Trophoblast cell (in vitro differentiated cells and primary cell): ENCODE data around the gene MRPL9.

Source experiments
- DNase-seq, 2 donors: peaks; one replicate each; pipeline ENCODE4 v3.0.0-alpha.2; 2016
- H2AFZ ChIP-seq: 2 replicates; pipeline ENCODE4 v1.6.1; 2013; ENCODE audit warnings: low read length, moderate library complexity, mild to moderate bottlenecking; ENCODE audit not compliant: insufficient read depth, poor library complexity
- H2AK5ac ChIP-seq: 2 replicates; pipeline ENCODE4 v1.6.1; 2013; ENCODE audit warnings: mild to moderate bottlenecking, low read length
- H2BK120ac ChIP-seq: 2 replicates; pipeline ENCODE4 v1.6.1; 2013; ENCODE audit warnings: low read length, mild to moderate bottlenecking, moderate library complexity; ENCODE audit not compliant: insufficient read depth, poor library complexity
- H2BK12ac ChIP-seq: 2 replicates; pipeline ENCODE4 v1.6.1; 2013; ENCODE audit warnings: mild to moderate bottlenecking, low read length, moderate library complexity
- H2BK5ac ChIP-seq: 2 replicates; pipeline ENCODE4 v1.6.1; 2013; ENCODE audit warnings: low read length, low read depth, moderate library complexity, mild to moderate bottlenecking; ENCODE audit not compliant: poor library complexity
- H3K14ac ChIP-seq: 2 replicates; pipeline ENCODE4 v1.6.1; 2013; ENCODE audit warnings: mild to moderate bottlenecking, low read length
- H3K18ac ChIP-seq: 2 replicates; pipeline ENCODE4 v1.6.1; 2013; ENCODE audit warnings: mild to moderate bottlenecking, low read length
- H3K23ac ChIP-seq: 2 replicates; pipeline ENCODE4 v1.6.1; 2013; ENCODE audit warnings: low read length
- H3K27ac ChIP-seq: 2 replicates; pipeline ENCODE4 v1.5.1; 2013; ENCODE audit warnings: low read depth, mild to moderate bottlenecking, inconsistent platforms, low read length, moderate library complexity
- H3K27me3 ChIP-seq: 2 replicates; pipeline ENCODE4 v1.6.1; 2013; ENCODE audit warnings: inconsistent platforms, mild to moderate bottlenecking, low read length, moderate library complexity; ENCODE audit not compliant: insufficient read depth
- H3K36me3 ChIP-seq, 2 experiments: 1 replicate in 1 of 2; 2 replicates in 1 of 2; pipeline ENCODE4 v1.6.1; 2013; ENCODE audit warnings: low read length in 2 of 2, mild to moderate bottlenecking in 2 of 2, moderate library complexity in 1 of 2; ENCODE audit not compliant: insufficient read depth in 2 of 2, control insufficient read depth in 1 of 2
- H3K4ac ChIP-seq: 2 replicates; pipeline ENCODE4 v1.6.1; 2013; ENCODE audit warnings: low read depth, mild to moderate bottlenecking, low read length, moderate library complexity
- H3K4me1 ChIP-seq, 2 experiments: 1 replicate in 1 of 2; 2 replicates in 1 of 2; pipeline ENCODE4 v1.6.1; 2013; ENCODE audit warnings: low read length in 2 of 2, mild to moderate bottlenecking in 2 of 2, moderate library complexity in 1 of 2; ENCODE audit not compliant: insufficient read depth in 2 of 2, control insufficient read depth in 1 of 2
- H3K4me2 ChIP-seq: 2 replicates; pipeline ENCODE4 v1.6.1; 2013; ENCODE audit warnings: inconsistent platforms, mild to moderate bottlenecking, low read length, moderate library complexity
- H3K4me3 ChIP-seq: 2 replicates; pipeline ENCODE4 v1.5.1; 2013; ENCODE audit warnings: mild to moderate bottlenecking, low read depth, low read length, inconsistent platforms
- H3K79me1 ChIP-seq: one replicate; pipeline ENCODE4 v1.6.1; 2013; ENCODE audit warnings: low read length
- H3K79me2 ChIP-seq: 2 replicates; pipeline ENCODE4 v1.6.1; 2013; ENCODE audit warnings: low read length, mild to moderate bottlenecking; ENCODE audit not compliant: control insufficient read depth, insufficient read depth, poor library complexity
- H3K9ac ChIP-seq: 2 replicates; pipeline ENCODE4 v1.6.1; 2013; ENCODE audit warnings: mild to moderate bottlenecking, low read length
- H3K9me3 ChIP-seq: 2 replicates; pipeline ENCODE4 v1.6.1; 2013; ENCODE audit warnings: low read depth, mild to moderate bottlenecking, control low read depth, inconsistent platforms, low read length; ENCODE audit not compliant: insufficient read depth
- H4K12ac ChIP-seq: 2 replicates; pipeline ENCODE4 v1.6.1; 2013; ENCODE audit warnings: low read depth, mild to moderate bottlenecking, low read length, moderate library complexity
- H4K8ac ChIP-seq: 2 replicates; pipeline ENCODE4 v1.6.1; 2013; ENCODE audit warnings: low read depth, mild to moderate bottlenecking, low read length, moderate library complexity
- H4K91ac ChIP-seq: one replicate; pipeline ENCODE4 v1.6.1; 2013; ENCODE audit warnings: low read depth, mild to moderate bottlenecking, low read length, moderate library complexity
- WGBS: extraction: QIAGEN DNeasy Blood & Tissue Kit; methylation state at CpG from one replicate; pipeline ENCODE4 v1.1.7; 2013; ENCODE audit warnings: missing lambda C conversion rate; ENCODE audit not compliant: insufficient read length, insufficient coverage; ENCODE audit errors: extremely low coverage; 5-methylcytosine and 5-hydroxymethylcytosine counted together

Gene MRPL9

GRCh38 chr1:151790940-151791651 is 27.8 kb upstream of the MRPL9 start:
- Histone ChIP-seq H3K4me2 (peak overlapping the region; percentile 88), H3K4me3 (peak overlapping the region; percentile 76), H3K27me3 (no peaks in the 10 kb centered on the region), H2AFZ (peak overlapping the region; percentile 99), H3K4ac (peak overlapping the region; percentile 59), H3K23ac (no peak overlapping the region), H3K4me1 (peaks cover 2% of the 10 kb centered on the region in 2 experiments), H2AK5ac (no peak overlapping the region), H4K12ac (peak overlapping the region; percentile 67), H3K18ac (no peak overlapping the region), H3K9ac (peak overlapping the region; percentile 3), H2BK12ac (no peak overlapping the region), H3K79me2 (peaks cover 6% of the 10 kb centered on the region), H3K9me3 (no peaks in the 10 kb centered on the region), H3K79me1 (peaks cover 5% of the 10 kb centered on the region), H3K27ac (no peak overlapping the region), H4K91ac (no peak overlapping the region), H2BK5ac (peak overlapping the region; percentile 38), H3K14ac (peak overlapping the region; percentile 75), H2BK120ac (no peak overlapping the region), H3K36me3 (no peaks in the 10 kb centered on the region), H4K8ac (peak overlapping the region; percentile 90)
- DNase-seq = peak in 1 of 2 donors; percentile 26
- WGBS = no CpG with 5 or more reads among the region's 52 CpGs

- Histone ChIP-seq H2BK5ac (peak within 1 kb of the TSS; percentile 42), H3K79me1 (peaks cover 5% of the 10 kb centered on the region), H2AK5ac (no peak within 1 kb of the TSS), H2BK12ac (no peak within 1 kb of the TSS), H2AFZ (peak within 1 kb of the TSS; percentile 99), H3K18ac (peak within 1 kb of the TSS; percentile 51), H4K8ac (peak within 1 kb of the TSS; percentile 90), H3K27ac (peak within 1 kb of the TSS; percentile 10), H3K4me2 (peak within 1 kb of the TSS; percentile 88), H2BK120ac (peak within 1 kb of the TSS; percentile 32), H3K4ac (peak within 1 kb of the TSS; percentile 59), H3K79me2 (peaks cover 6% of the 10 kb centered on the region), H4K91ac (peak within 1 kb of the TSS; percentile 33), H3K36me3 (no peaks in the 10 kb centered on the region), H3K9ac (peak within 1 kb of the TSS; percentile 3), H3K27me3 (no peaks in the 10 kb centered on the region), H3K14ac (peak within 1 kb of the TSS; percentile 75), H3K23ac (no peak within 1 kb of the TSS), H3K4me1 (peaks cover 2% of the 10 kb centered on the region in 2 experiments), H3K4me3 (peak within 1 kb of the TSS; percentile 76), H3K9me3 (no peaks in the 10 kb centered on the region), H4K12ac (peak within 1 kb of the TSS; percentile 67)
- DNase-seq = peak; percentile 99
- WGBS = no CpG with 5 or more reads among the region's 58 CpGs
These were observed 27.0 kb upstream of the MRPL9 start, which contains the start of gene TDRKH for GRCh38 chr1:151790071-151790939. Gene TDRKH, minus strand, starts transcription at chr1:151790500. Its CDS starts 7,478 bp downstream, at chr1:151783022.

- Histone ChIP-seq H3K36me3 (no peaks in the 10 kb centered on the region), H3K79me1 (peaks cover 5% of the 10 kb centered on the region), H2AFZ (no peak overlapping the region), H3K9ac (no peak overlapping the region), H2AK5ac (no peak overlapping the region), H4K91ac (no peak overlapping the region), H3K23ac (no peak overlapping the region), H3K4me2 (no peak overlapping the region), H2BK5ac (no peak overlapping the region), H2BK120ac (no peak overlapping the region), H3K9me3 (no peaks in the 10 kb centered on the region), H4K12ac (no peak overlapping the region), H3K4me1 (peaks cover 2% of the 10 kb centered on the region in 2 experiments), H3K14ac (no peak overlapping the region), H3K4me3 (no peak overlapping the region), H3K18ac (no peak overlapping the region), H3K79me2 (peaks cover 6% of the 10 kb centered on the region), H3K27ac (no peak overlapping the region), H2BK12ac (no peak overlapping the region), H3K27me3 (no peaks in the 10 kb centered on the region), H4K8ac (no peak overlapping the region), H3K4ac (no peak overlapping the region)
- no peak for DNase-seq
- no CpG with 5 or more reads among the region's 3 CpGs for WGBS
These were observed 24.4 kb upstream of the MRPL9 start for GRCh38 chr1:151787689-151788088.

GRCh38 chr1:151783796-151784195 is 20.5 kb upstream of the MRPL9 start:
- H3K18ac ChIP-seq = no peak overlapping the region
- DNase-seq = no peak
- H3K79me1 ChIP-seq = no peaks in the 10 kb centered on the region
- H3K4me1 ChIP-seq = no peaks in the 10 kb centered on the region
- H3K4me3 ChIP-seq = no peak overlapping the region
- no peak overlapping the region for H4K8ac ChIP-seq
- no peak overlapping the region for H2AFZ ChIP-seq
- H3K4ac ChIP-seq = no peak overlapping the region
- no peaks in the 10 kb centered on the region for H3K9me3 ChIP-seq
- H3K27me3 ChIP-seq = no peaks in the 10 kb centered on the region
- no peak overlapping the region for H3K27ac ChIP-seq
- H3K23ac ChIP-seq = no peak overlapping the region
- H3K36me3 ChIP-seq = no peaks in the 10 kb centered on the region
- no peak overlapping the region for H2BK12ac ChIP-seq
- H2BK5ac ChIP-seq = no peak overlapping the region
- WGBS = no CpG with 5 or more reads among the region's 2 CpGs
- H4K12ac ChIP-seq = no peak overlapping the region
- H3K79me2 ChIP-seq = no peaks in the 10 kb centered on the region
- no peak overlapping the region for H3K14ac ChIP-seq
- H2BK120ac ChIP-seq = no peak overlapping the region
- H4K91ac ChIP-seq = no peak overlapping the region
- no peak overlapping the region for H3K9ac ChIP-seq
- H3K4me2 ChIP-seq = no peak overlapping the region
- H2AK5ac ChIP-seq = no peak overlapping the region
